HFF-Myc (cell line): ENCODE measurements around the gene MAGOH.

Experiments
- DNase-seq: peaks from one replicate; pipeline ENCODE4 v3.0.0-alpha.2; 2011; ENCODE audit warnings: low read depth; ENCODE audit errors: extremely low read depth
- H3K4me3 ChIP-seq: replicated peaks from 2 replicates; pipeline ENCODE4 v1.5.1; 2011; ENCODE audit warnings: low read depth, mild to moderate bottlenecking, control low read depth, low read length
- TF ChIP-seq, protein P1 (sequence below): IDR thresholded peaks from 2 replicates; pipeline ENCODE4 v1.5.1; 2012; ENCODE audit warnings: mild to moderate bottlenecking, low read depth, low read length, control low read depth; ENCODE audit errors: missing control alignments

The MAGOH gene

DNA sequence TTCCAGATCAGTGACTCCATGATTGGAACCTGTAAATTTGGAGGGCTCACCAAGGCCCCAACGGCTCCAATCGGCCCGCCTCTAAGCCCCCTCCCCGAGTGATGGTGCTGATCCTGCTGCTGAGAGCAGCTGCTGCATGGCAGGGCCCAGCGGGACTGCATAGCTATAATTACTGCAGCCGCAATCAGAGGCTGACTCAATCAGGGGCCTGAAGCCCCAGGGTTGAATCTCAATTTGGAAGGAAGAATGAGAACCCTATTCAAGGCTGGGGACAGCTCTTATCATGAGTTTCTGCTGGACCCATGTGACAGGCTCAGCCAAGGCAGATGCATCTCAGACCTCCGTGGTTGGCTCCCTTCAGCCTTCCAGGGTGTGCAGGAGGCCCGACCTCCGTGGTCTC lies 42.8 kb upstream of the MAGOH start:
- TF ChIP-seq, protein P1, sequence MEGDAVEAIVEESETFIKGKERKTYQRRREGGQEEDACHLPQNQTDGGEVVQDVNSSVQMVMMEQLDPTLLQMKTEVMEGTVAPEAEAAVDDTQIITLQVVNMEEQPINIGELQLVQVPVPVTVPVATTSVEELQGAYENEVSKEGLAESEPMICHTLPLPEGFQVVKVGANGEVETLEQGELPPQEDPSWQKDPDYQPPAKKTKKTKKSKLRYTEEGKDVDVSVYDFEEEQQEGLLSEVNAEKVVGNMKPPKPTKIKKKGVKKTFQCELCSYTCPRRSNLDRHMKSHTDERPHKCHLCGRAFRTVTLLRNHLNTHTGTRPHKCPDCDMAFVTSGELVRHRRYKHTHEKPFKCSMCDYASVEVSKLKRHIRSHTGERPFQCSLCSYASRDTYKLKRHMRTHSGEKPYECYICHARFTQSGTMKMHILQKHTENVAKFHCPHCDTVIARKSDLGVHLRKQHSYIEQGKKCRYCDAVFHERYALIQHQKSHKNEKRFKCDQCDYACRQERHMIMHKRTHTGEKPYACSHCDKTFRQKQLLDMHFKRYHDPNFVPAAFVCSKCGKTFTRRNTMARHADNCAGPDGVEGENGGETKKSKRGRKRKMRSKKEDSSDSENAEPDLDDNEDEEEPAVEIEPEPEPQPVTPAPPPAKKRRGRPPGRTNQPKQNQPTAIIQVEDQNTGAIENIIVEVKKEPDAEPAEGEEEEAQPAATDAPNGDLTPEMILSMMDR = no peak
- H3K4me3 ChIP-seq = no peak overlapping the region
- DNase-seq = no peak

GRCh38 chr1:53280496-53280895 lies 42.2 kb upstream of the MAGOH start:
- TF ChIP-seq, protein P1 = no peak
- no peak overlapping the region for H3K4me3 ChIP-seq
- DNase-seq = no peak

DNA sequence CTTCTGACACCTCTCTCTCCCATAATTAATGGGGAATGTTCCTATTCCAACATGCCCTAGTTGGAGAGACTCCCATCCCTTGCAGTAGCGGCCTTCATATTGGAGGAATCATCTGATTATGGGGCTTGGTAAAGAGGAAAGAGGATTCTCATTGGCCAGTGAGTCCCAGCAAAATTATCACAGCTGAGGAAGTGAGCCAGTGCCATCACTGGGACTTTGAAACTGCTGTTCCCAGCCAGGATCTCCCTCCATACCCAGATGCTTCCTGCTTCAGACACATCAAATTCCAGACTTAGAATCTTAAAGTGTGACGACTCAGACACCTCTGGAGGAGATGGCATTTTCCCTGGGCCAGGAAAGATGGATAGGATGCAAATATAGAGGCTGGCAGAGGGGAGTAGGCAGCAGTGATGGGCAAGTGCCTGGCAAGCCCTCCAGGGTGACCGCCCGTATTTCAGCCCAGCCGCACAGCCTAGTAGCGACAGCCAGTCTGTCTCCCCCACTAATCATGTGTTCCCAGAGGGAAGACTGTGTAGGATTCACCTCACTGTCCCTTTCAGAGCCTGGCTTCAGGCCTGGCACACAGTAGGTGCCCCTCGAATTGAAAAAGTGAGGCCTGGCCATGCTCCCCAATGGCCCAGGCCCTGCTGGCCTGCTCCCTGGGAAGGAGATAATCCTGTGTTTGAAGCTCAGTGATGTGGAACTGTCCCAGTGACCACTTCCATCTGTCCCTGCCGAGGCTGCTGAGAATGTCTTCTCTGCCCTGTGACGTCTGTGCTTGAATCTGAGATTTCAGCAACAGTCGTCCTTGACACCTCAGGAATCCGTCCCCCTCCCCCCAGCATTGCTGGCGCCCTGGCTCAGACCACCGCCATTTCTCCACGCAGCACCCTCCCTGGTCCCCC lies 41.2 kb upstream of the MAGOH start:
- no peak for DNase-seq
- H3K4me3 ChIP-seq = no peak overlapping the region
- TF ChIP-seq, protein P1 = no peak

DNA sequence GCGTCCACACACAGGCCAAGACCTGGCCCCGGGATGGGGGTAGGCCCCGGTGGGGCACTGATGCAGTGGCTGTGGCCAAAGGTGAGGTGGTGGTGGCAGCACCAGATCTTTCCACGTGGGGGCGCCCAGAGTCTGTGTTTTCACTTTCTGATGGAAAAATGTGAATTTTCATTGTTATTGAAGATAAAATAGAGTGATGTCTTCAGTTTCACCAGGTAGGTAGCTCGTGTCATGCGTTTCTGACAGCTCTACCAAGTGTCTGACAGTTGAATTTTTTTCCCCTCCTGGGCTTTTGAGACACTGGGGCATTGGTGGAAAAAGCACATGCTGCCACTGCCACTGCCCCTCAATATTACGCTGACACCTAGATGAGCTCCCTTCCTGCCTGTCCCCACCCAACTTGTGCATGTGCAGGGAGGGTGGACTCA lies 40.0 kb upstream of the MAGOH start:
- no peak overlapping the region for H3K4me3 ChIP-seq
- TF ChIP-seq, protein P1 = peak; percentile 81
- no peak for DNase-seq

DNA sequence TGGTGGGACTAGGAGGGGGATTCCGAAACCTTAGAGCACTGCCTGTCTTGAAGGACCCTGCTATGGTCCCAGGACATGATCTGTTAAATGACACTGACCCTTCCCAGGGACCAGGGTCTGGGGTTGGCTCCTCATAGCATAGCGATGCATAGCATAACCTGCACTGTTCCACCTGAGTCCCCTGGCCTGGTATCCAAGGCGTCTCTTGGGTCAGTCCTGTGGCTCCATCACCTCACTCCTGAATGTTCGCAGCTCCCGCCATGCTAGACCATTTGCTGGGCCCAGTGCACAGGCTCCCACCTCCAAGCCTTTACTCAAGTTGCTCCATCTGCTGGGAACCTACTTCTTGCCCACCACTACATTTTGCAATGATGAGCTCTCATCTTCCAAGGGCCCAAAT lies 39.0 kb upstream of the MAGOH start:
- H3K4me3 ChIP-seq = no peak overlapping the region
- DNase-seq = no peak
- TF ChIP-seq, protein P1 = no peak

DNA sequence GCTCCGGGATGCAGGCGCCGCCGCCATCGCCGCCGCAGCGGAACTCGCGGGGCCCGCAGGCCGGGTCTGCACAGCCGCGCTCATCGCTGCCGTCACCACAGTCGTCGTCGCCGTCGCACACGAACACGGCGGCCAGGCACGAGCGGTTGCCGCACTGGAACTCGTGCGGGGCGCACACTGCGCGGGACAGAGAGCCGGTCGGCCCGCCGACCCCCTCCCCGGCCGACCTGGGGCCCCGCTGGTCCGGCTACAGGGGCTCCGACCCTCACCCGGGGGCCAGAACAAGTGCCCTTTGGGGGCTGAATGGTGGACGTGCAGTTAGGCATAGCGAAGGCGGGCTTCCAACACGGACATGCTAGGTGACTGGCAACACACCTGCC lies 38.6 kb upstream of the MAGOH start:
- no peak overlapping the region for H3K4me3 ChIP-seq
- TF ChIP-seq, protein P1 = no peak
- no peak for DNase-seq
